Smooth muscle cell of the coronary artery (primary cell): ENCODE measurements around the gene JADE1. TPM values are rescaled to one million over a fixed set of nuclear protein-coding genes. Genes with fewer than 3 reads are reported as not detected.

Experiments used
- total RNA-seq: library from RNA; depleted of rRNA; stranded (reverse); fragments of >200 nt; gene quantifications from 2 replicates; pipeline ENCODE4 v1.2.3, GENCODE V29; 2014; ENCODE audit warnings: low replicate concordance

The JADE1 gene
- total RNA-seq, result 20.9 and 21.4 TPM in 2 replicates

GRCh38 chr4:128809477-128810330, at the start of gene JADE1:
TSS of gene JADE1 (plus strand) at chr4:128809700. CDS start at chr4:128831759, 22,059 bp downstream.

